ENCODE measurements around the gene TFF2.

Gene TFF2

DNA sequence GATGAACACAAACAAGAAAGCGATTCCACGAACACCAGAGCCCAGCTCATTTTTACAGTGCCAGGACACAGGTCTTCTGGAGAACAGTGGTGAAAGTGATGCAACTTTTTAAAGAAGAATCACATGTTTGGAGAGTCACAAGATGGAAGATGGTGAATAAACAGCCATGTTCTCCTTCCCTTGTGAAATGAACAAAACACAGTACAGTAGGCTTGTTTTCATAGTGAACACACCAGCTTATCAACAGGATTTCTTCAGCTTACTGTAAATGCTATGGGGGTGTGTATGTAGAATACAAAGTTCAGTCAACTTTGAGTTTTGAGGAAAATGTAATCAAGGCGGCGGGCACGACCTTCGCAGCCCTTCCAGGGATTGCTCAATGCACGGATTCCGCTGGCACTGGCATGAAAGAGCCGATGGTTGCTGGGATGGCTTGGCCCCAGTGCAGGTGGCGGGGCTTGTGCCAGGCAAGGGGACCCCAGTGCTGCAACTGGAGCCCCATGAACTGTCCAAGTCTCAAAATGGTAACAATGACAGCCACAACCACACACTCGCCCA lies 35.3 kb upstream of the TFF2 start:
- TF ChIP-seq SPI1 (IDR thresholded peaks at IDR 0.05; ENCODE audit: low read depth, low read length): no peak
- no peak for TF ChIP-seq TAF1 (IDR thresholded peaks at IDR 0.05; ENCODE audit: low read depth, low read length)
- TF ChIP-seq POU2F2 (IDR thresholded peaks at IDR 0.05; ENCODE audit: low read depth, low read length): no peak
- no peak for TF ChIP-seq POLR2AphosphoS5 (IDR thresholded peaks at IDR 0.05; ENCODE audit: low read depth, low read length)
- no peak for TF ChIP-seq PAX5 (IDR thresholded peaks at IDR 0.05; ENCODE audit: insufficient read depth, low read length, severe bottlenecking)
- TF ChIP-seq POLR2A (IDR thresholded peaks at IDR 0.05; ENCODE audit: low read depth, low read length): no peak; the same call in 1 of the 2 replicates
- FAIRE-seq (no peak), DNase-seq (ENCODE audit: insufficient read length, low spot score) (no peak)

DNA sequence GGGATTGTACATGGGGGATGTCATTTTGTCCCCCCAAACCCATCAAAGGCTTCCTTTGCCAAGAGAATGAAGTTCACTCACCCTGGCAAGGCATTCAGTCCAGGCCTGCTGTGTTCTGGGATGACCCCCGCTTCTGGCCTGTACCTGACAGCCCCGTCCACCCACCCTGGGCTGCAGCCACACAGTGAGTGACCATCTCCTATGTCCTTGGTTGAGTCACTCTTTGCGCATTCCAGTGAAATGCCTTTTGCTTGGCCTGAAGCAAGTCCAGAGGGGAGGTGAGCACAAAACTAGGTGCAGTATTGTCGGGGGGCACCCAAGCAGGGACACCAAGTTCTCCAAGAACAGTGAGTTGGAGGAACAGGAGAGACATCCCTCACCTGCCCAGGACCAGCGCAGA lies 34.8 kb upstream of the TFF2 start:
- DNase-seq (ENCODE audit: insufficient read length, low spot score) (no peak), FAIRE-seq (no peak)
- TF ChIP-seq TAF1 (IDR thresholded peaks at IDR 0.05; ENCODE audit: low read depth, low read length) (no peak), POLR2AphosphoS5 (IDR thresholded peaks at IDR 0.05; ENCODE audit: low read depth, low read length) (peak; percentile 52; the same call in 1 of the 2 replicates)

DNA sequence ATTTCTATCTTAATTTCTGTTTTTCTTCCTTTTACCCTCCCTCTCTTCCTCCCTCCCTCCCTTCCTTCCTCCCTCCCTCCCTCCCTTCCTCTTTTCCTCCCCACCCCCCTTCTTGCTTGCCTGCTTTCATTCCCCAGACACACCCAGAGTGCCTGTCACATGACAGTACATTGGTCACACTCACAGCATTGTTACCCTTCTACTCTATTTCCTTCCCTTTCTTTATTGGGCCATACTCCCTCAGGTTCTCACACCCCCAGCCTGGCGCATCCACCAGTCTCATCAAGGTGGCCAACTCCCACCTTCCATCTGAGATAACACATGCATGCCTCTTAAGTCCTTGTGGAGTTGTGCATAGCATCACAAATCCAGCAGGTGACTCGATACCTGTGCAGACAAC lies 34.2 kb upstream of the TFF2 start:
- FAIRE-seq (no peak), DNase-seq (ENCODE audit: insufficient read length, low spot score) (no peak)
- no peak; the same call in 1 of the 2 replicates for TF ChIP-seq POLR2A (IDR thresholded peaks at IDR 0.05; ENCODE audit: low read depth, low read length)
- no peak for TF ChIP-seq SPI1 (IDR thresholded peaks at IDR 0.05; ENCODE audit: low read depth, low read length)
- no peak for TF ChIP-seq POU2F2 (IDR thresholded peaks at IDR 0.05; ENCODE audit: low read depth, low read length)
- no peak for TF ChIP-seq PAX5 (IDR thresholded peaks at IDR 0.05; ENCODE audit: insufficient read depth, low read length, severe bottlenecking)
- TF ChIP-seq POLR2AphosphoS5 (IDR thresholded peaks at IDR 0.05; ENCODE audit: low read depth, low read length): no peak
- no peak for TF ChIP-seq TAF1 (IDR thresholded peaks at IDR 0.05; ENCODE audit: low read depth, low read length)

DNA sequence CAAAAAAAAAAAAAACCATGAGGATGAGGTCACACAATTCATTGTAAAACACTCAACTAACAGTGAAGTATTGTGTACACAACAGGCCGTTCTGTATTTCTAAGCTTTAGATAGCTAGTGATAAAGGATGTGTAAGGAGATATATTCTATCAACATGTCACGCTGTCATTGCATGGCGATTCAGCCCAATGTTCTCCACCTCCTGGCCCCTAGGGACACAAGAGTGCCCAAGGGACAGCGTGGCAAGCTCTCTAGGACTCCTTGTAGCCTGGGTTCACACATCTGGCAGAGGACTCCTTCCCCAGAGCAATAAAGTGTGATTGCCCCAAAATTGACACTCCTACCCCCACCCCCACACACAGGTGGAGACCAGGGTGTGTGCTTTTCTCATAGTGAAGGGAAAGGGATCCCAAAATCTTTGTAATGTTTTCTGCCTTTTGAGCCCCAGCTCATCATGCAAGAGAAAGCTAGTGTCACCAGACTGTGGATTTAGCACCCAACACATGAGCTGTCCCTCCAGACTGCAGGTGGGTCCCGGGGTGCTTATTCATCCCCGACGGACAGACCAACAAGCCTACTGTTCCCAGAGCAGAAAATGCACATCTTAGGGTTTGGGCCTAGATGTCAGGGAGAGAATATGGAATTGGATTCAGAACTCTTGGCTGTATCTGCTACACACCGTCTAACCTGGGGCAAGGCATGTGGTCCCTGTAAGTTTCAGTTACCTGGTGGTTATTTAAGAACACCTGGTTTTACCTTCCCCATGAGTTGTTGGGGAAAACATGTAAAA lies 33.6 kb upstream of the TFF2 start:
- TF ChIP-seq POLR2A (IDR thresholded peaks at IDR 0.05; ENCODE audit: low read depth, low read length) (peak; percentile 9; the same call in 1 of the 2 replicates), POLR2AphosphoS5 (IDR thresholded peaks at IDR 0.05; ENCODE audit: low read depth, low read length) (no peak), SPI1 (IDR thresholded peaks at IDR 0.05; ENCODE audit: low read depth, low read length) (no peak), PAX5 (IDR thresholded peaks at IDR 0.05; ENCODE audit: insufficient read depth, low read length, severe bottlenecking) (no peak), POU2F2 (IDR thresholded peaks at IDR 0.05; ENCODE audit: low read depth, low read length) (peak; percentile 41; the same call in 1 of the 2 replicates), TAF1 (IDR thresholded peaks at IDR 0.05; ENCODE audit: low read depth, low read length) (no peak)
- FAIRE-seq (no peak), DNase-seq (ENCODE audit: insufficient read length, low spot score) (no peak)

DNA sequence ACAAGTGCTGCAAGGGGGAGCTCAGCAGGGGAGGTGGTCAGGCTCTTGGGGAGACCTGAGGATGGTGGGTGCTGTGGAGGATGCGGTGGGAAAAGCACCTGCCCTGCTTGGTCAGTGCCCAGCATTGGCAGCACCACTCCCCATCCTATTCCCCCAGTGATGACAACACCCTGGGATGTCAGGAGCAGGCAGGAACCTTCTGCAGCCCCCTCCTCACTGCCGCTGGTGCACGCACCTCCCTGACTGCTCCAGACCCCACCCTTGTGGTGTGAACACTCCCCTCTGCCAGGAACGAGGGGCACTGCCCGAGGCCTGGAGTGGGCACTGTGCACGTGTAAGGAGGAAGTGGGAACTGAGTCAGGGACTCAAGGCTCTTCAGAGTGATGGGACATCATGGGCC lies 32.5 kb upstream of the TFF2 start:
- TF ChIP-seq TAF1 (IDR thresholded peaks at IDR 0.05; ENCODE audit: low read depth, low read length) (no peak), PAX5 (IDR thresholded peaks at IDR 0.05; ENCODE audit: insufficient read depth, low read length, severe bottlenecking) (no peak), POU2F2 (IDR thresholded peaks at IDR 0.05; ENCODE audit: low read depth, low read length) (no peak), SPI1 (IDR thresholded peaks at IDR 0.05; ENCODE audit: low read depth, low read length) (no peak), POLR2AphosphoS5 (IDR thresholded peaks at IDR 0.05; ENCODE audit: low read depth, low read length) (no peak), POLR2A (IDR thresholded peaks at IDR 0.05; ENCODE audit: low read depth, low read length) (no peak)

DNA sequence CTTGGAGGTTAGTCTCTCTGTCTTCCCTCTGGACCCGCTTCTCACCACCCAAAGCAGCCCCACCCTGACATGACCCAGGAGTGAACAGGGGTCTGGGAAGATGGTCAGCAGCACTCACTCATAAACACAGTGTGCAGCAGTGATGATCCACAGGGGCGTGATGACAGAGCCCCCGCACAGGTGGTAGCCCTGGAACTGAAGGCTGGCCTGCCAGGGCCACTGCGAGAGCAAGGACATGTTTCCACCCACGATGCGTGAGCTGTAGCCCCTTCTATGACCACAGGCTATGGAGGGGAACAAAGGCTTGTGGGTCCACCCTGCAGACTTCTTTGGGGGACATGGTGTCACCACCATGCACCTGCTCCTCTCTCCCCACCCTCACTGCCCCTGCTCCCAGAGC lies 32.1 kb upstream of the TFF2 start:
- TF ChIP-seq PAX5 (IDR thresholded peaks at IDR 0.05; ENCODE audit: insufficient read depth, low read length, severe bottlenecking) (no peak), POLR2A (IDR thresholded peaks at IDR 0.05; ENCODE audit: low read depth, low read length) (no peak), POLR2AphosphoS5 (IDR thresholded peaks at IDR 0.05; ENCODE audit: low read depth, low read length) (peak; percentile 55)
- no peak for DNase-seq (ENCODE audit: insufficient read length, low spot score)
- FAIRE-seq: no peak

More for the DNA sequence above, 32.5 kb upstream of the TFF2 start:
- DNase-seq (ENCODE audit: insufficient read length, low spot score): no peak
- FAIRE-seq: no peak

DNA sequence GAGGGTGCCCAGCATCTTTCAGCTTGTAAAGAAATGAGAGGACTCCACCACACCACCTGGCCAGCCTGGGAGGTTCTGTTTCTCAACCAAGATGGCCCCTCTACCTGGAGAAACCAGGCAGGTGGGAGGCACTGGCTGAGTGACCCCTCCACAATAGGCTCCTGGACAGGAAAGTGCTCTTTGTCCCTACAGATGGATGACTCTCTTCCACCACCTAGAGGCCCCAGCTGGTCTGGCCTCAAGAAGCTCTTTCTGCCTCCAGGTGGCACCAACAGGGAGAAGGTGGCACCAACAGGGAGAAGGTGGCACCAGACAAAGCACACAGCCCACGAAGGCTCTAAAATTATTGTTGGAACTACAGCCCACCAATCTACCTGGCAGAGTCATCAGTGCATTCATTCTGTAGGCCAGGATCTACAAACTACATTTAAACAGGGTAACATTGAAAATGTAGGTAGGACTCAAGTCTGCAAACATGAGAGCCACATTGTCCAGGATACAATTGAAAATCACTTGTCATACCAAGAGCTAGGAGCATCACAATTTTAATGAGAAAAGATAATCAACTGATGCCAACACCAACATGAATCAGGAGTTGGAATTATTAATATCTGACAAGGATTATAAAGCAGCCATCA lies 30.7 kb upstream of the TFF2 start:
- DNase-seq (ENCODE audit: insufficient read length, low spot score) (no peak), FAIRE-seq (peak; percentile 60)
- no peak for TF ChIP-seq SPI1 (IDR thresholded peaks at IDR 0.05; ENCODE audit: low read depth, low read length)
- TF ChIP-seq POLR2AphosphoS5 (IDR thresholded peaks at IDR 0.05; ENCODE audit: low read depth, low read length): no peak; the same call in 1 of the 2 replicates
- no peak for TF ChIP-seq PAX5 (IDR thresholded peaks at IDR 0.05; ENCODE audit: insufficient read depth, low read length, severe bottlenecking)
- TF ChIP-seq TAF1 (IDR thresholded peaks at IDR 0.05; ENCODE audit: low read depth, low read length): no peak
- no peak for TF ChIP-seq POU2F2 (IDR thresholded peaks at IDR 0.05; ENCODE audit: low read depth, low read length)
- TF ChIP-seq POLR2A (IDR thresholded peaks at IDR 0.05; ENCODE audit: low read depth, low read length): no peak

DNA sequence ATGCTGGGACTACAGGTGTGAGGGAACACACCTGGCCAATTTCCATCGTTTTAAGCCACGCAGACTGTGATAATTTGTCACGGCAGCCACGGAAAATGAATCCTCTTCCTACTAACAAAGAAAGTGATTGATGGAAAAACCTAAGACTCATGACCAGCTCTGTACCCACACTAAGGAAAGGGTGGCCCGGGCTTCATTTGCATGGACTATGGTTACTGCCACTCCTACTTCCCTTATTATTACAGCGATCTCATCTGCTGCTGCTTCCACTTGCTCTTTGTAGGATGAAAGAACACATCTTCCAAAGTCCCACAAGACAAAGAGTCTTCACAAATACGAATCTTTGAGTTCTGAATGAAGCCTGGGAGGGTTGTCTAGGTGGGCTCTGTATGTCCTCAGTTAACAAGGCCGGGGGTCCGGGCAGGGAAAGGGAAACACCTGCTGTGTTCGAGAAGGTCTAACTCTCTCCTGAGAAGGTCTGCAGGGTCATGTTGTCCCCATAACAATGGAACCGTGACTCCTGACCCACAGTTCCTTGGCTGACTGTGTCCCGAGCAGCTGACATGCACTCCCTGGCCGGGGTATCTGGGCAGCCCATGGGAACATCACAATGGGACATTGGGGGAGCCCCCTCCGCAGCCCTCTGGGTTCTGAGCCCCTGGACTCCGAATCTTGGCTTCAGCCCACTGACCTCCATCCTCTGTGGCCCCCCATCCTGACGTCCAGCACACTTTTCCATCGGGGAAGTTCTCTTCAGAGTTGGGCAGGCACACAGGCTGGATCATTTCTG lies 28.8 kb upstream of the TFF2 start:
- DNase-seq (ENCODE audit: insufficient read length, low spot score) (no peak), FAIRE-seq (no peak)
- no peak for TF ChIP-seq POLR2AphosphoS5 (IDR thresholded peaks at IDR 0.05; ENCODE audit: low read depth, low read length)
- TF ChIP-seq TAF1 (IDR thresholded peaks at IDR 0.05; ENCODE audit: low read depth, low read length): no peak
- TF ChIP-seq POLR2A (IDR thresholded peaks at IDR 0.05; ENCODE audit: low read depth, low read length): no peak; the same call in 1 of the 2 replicates
- TF ChIP-seq POU2F2 (IDR thresholded peaks at IDR 0.05; ENCODE audit: low read depth, low read length): no peak
- TF ChIP-seq SPI1 (IDR thresholded peaks at IDR 0.05; ENCODE audit: low read depth, low read length): no peak
- no peak for TF ChIP-seq PAX5 (IDR thresholded peaks at IDR 0.05; ENCODE audit: insufficient read depth, low read length, severe bottlenecking)

DNA sequence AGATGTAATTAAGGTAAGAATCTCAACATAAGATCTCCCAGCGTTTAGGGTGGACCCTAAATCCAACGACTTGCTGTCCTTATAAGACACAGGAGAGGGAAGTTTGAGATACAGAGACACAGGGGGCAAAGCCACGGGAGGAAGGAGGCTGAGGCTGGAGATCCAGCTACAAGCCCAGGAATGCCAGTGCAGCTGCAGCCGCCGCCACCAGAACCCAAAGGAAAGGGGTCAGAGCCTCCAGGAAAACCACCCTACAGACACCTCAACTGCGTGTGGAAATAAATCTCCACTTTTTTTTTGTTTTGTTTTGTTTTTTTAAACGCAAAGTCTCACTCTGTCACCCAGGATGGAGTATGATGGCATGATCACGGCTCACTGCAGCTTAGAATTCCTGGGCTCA lies 27.6 kb upstream of the TFF2 start:
- FAIRE-seq (no peak), DNase-seq (ENCODE audit: insufficient read length, low spot score) (no peak)
- TF ChIP-seq POLR2AphosphoS5 (IDR thresholded peaks at IDR 0.05; ENCODE audit: low read depth, low read length) (no peak), POLR2A (IDR thresholded peaks at IDR 0.05; ENCODE audit: low read depth, low read length) (no peak), TAF1 (IDR thresholded peaks at IDR 0.05; ENCODE audit: low read depth, low read length) (no peak), SPI1 (IDR thresholded peaks at IDR 0.05; ENCODE audit: low read depth, low read length) (no peak), PAX5 (IDR thresholded peaks at IDR 0.05; ENCODE audit: insufficient read depth, low read length, severe bottlenecking) (no peak), POU2F2 (IDR thresholded peaks at IDR 0.05; ENCODE audit: low read depth, low read length) (no peak)

Data from GM12891 (cell line).